GM12801 (cell line): ENCODE data around the gene CILP2.

Experiments
- TF ChIP-seq, protein P1 (sequence below): IDR thresholded peaks from one replicate; pipeline ENCODE4 v1.5.1; 2011; ENCODE audit warnings: control low read depth; ENCODE audit not compliant: insufficient read length; ENCODE audit errors: extremely low read depth

Gene CILP2

GRCh38 chr19:19544954-19545591 lies 7.0 kb downstream of the CILP2 start:
- TF ChIP-seq, protein P1, sequence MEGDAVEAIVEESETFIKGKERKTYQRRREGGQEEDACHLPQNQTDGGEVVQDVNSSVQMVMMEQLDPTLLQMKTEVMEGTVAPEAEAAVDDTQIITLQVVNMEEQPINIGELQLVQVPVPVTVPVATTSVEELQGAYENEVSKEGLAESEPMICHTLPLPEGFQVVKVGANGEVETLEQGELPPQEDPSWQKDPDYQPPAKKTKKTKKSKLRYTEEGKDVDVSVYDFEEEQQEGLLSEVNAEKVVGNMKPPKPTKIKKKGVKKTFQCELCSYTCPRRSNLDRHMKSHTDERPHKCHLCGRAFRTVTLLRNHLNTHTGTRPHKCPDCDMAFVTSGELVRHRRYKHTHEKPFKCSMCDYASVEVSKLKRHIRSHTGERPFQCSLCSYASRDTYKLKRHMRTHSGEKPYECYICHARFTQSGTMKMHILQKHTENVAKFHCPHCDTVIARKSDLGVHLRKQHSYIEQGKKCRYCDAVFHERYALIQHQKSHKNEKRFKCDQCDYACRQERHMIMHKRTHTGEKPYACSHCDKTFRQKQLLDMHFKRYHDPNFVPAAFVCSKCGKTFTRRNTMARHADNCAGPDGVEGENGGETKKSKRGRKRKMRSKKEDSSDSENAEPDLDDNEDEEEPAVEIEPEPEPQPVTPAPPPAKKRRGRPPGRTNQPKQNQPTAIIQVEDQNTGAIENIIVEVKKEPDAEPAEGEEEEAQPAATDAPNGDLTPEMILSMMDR, result no peak

GRCh38 chr19:19545707-19546106 lies 7.6 kb downstream of the CILP2 start:
- TF ChIP-seq, protein P1, result no peak

DNA sequence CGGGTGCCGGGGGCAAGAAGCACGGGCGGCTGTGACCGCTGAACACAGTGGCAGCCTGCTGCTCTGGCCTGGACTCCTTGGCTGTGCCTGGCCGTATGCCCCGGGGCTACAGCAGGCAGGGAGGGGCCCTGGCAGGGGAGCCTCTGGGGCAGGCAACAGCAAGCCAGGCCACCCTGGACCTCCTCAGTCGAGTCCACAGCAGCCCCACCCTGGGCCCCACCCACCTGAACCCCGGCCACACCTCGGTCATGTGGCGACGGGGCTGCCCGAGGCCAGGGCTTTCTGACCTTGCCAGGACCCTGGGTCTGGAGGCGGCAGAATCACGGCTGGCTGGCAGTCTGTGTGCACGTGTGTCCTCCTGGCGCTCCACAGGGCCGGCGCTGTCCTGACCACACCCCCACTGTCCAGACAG lies 8.7 kb downstream of the CILP2 start:
- TF ChIP-seq, protein P1, result no peak

GRCh38 chr19:19547674-19548336 lies 9.7 kb downstream of the CILP2 start:
- TF ChIP-seq, protein P1, result no peak

GRCh38 chr19:19548915-19549759 lies 11.1 kb downstream of the CILP2 start:
- TF ChIP-seq, protein P1, result no peak

- TF ChIP-seq, protein P1, result no peak
Measured at GRCh38 chr19:19549804-19550464, 11.9 kb downstream of the CILP2 start.

GRCh38 chr19:19550485-19550929 lies 12.4 kb downstream of the CILP2 start:
- TF ChIP-seq, protein P1, result no peak
